KMS-11 (cell line): ENCODE measurements around the gene COL13A1.
A peak's percentile ranks its signal among the peaks of the same experiment; 100 is the strongest.

Source experiments
- H2AFZ ChIP-seq: fragments of 200-600 bp; sonication (generic); 2 replicates; pipeline ENCODE4 v1.6.1; 2016; ENCODE audit warnings: antibody characterized with exemption, mixed run types, low read depth
- H3K27ac ChIP-seq: fragments of 200-600 bp; sonication (generic); 2 replicates; pipeline ENCODE4 v1.6.1; 2016; ENCODE audit warnings: mild to moderate bottlenecking, mixed run types
- H3K27me3 ChIP-seq: fragments of 200-600 bp; sonication (generic); 2 replicates; pipeline ENCODE4 v1.6.1; 2017; ENCODE audit warnings: mild to moderate bottlenecking, low read depth, mixed run types, moderate library complexity; ENCODE audit not compliant: insufficient read depth
- H3K36me3 ChIP-seq: fragments of 200-600 bp; sonication (generic); 2 replicates; pipeline ENCODE4 v1.6.1; 2017; ENCODE audit warnings: mild to moderate bottlenecking, mixed run types; ENCODE audit not compliant: insufficient read depth
- H3K4me1 ChIP-seq: fragments of 200-600 bp; sonication (generic); 2 replicates; pipeline ENCODE4 v1.6.1; 2016; ENCODE audit warnings: mild to moderate bottlenecking, low read depth, mixed run types; ENCODE audit not compliant: poor library complexity, severe bottlenecking
- H3K4me2 ChIP-seq: fragments of 200-600 bp; sonication (generic); 2 replicates; pipeline ENCODE4 v1.7.0; 2016; ENCODE audit warnings: mild to moderate bottlenecking, mixed run types
- H3K4me3 ChIP-seq: fragments of 200-600 bp; sonication (generic); IDR thresholded peaks from 2 replicates; pipeline ENCODE4 v1.6.1; 2017; ENCODE audit warnings: low read depth, low read length, mixed read lengths; ENCODE audit not compliant: insufficient read depth
- H3K79me2 ChIP-seq: fragments of 200-600 bp; sonication (generic); 2 replicates; pipeline ENCODE4 v1.6.1; 2016; ENCODE audit warnings: low read depth, mixed run types; ENCODE audit not compliant: insufficient read depth
- H3K9ac ChIP-seq: fragments of 200-600 bp; sonication (generic); 2 replicates; pipeline ENCODE4 v1.6.1; 2016; ENCODE audit warnings: mild to moderate bottlenecking, mixed run types
- H4K20me1 ChIP-seq: fragments of 200-600 bp; sonication (generic); 2 replicates; pipeline ENCODE4 v1.6.1; 2016; ENCODE audit warnings: mild to moderate bottlenecking, mixed run types; ENCODE audit not compliant: insufficient read depth
- TF ChIP-seq, protein P1 (sequence below): fragments of 200-600 bp; sonication (generic); conservative IDR thresholded peaks from 2 replicates; pipeline ENCODE4 v1.6.1; 2017; ENCODE audit warnings: low read depth, mild to moderate bottlenecking, antibody characterized with exemption, low read length, moderate library complexity, mixed read lengths

The COL13A1 gene

DNA sequence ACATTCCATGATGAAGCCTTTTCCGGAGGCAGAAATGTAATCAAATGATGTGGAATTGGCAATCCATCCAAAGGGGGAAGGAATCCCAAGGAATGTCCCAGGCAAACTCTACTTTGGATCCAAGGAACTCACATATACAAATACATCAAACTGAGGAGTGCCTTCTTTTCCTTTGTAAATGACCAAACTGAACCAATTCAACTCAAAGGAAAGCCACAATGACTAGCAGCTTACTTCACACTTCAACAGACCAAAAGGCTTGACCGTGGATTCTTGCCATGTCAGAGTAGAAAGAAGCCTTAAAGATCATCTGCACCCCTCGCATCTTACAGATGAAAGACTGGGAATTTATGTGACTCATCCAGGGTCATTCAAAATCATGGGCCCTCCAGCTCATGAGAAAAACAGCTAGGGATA, 171.3 kb downstream of the COL13A1 start:
- Histone ChIP-seq H3K9ac (no peak overlapping the region), H3K27me3 (no peaks in the 10 kb centered on the region; the same call in 1 of the 2 replicates), H4K20me1 (no peaks in the 10 kb centered on the region), H3K4me1 (peaks cover 9% of the 10 kb centered on the region), H3K36me3 (no peaks in the 10 kb centered on the region), H2AFZ (no peak overlapping the region), H3K27ac (no peak overlapping the region), H3K4me2 (no peak overlapping the region), H3K4me3 (no peak overlapping the region), H3K79me2 (no peaks in the 10 kb centered on the region)
- TF ChIP-seq, protein P1, sequence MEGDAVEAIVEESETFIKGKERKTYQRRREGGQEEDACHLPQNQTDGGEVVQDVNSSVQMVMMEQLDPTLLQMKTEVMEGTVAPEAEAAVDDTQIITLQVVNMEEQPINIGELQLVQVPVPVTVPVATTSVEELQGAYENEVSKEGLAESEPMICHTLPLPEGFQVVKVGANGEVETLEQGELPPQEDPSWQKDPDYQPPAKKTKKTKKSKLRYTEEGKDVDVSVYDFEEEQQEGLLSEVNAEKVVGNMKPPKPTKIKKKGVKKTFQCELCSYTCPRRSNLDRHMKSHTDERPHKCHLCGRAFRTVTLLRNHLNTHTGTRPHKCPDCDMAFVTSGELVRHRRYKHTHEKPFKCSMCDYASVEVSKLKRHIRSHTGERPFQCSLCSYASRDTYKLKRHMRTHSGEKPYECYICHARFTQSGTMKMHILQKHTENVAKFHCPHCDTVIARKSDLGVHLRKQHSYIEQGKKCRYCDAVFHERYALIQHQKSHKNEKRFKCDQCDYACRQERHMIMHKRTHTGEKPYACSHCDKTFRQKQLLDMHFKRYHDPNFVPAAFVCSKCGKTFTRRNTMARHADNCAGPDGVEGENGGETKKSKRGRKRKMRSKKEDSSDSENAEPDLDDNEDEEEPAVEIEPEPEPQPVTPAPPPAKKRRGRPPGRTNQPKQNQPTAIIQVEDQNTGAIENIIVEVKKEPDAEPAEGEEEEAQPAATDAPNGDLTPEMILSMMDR, result no peak

DNA sequence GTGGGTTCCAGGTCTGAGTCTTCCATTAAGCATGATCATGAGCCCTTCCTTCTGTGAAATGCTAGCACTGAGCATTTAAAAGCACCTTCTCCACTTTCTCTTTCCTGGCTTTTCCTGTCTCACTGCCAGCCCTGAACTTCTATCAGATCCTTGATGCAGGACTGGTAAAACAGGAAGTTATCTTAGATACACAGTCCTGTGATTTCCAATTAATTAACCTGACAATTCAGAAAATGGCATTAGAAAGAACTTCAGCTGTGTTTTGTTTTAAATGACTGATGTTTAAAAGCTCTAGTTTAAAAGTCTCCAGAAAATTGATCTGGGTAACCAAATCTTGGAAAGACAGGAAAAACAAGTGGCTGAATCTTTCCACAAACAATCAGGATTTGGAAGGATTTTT, 172.0 kb downstream of the COL13A1 start:
- H3K9ac ChIP-seq, result no peak overlapping the region
- H2AFZ ChIP-seq, result no peak overlapping the region
- no peaks in the 10 kb centered on the region for H3K36me3 ChIP-seq
- no peak overlapping the region for H3K27ac ChIP-seq
- H3K4me2 ChIP-seq, result no peak overlapping the region
- H4K20me1 ChIP-seq, result no peaks in the 10 kb centered on the region
- no peak overlapping the region for H3K4me3 ChIP-seq
- H3K4me1 ChIP-seq, result peaks cover 9% of the 10 kb centered on the region
- TF ChIP-seq, protein P1, result no peak
- H3K79me2 ChIP-seq, result no peaks in the 10 kb centered on the region
- no peaks in the 10 kb centered on the region; the same call in 1 of the 2 replicates for H3K27me3 ChIP-seq

DNA sequence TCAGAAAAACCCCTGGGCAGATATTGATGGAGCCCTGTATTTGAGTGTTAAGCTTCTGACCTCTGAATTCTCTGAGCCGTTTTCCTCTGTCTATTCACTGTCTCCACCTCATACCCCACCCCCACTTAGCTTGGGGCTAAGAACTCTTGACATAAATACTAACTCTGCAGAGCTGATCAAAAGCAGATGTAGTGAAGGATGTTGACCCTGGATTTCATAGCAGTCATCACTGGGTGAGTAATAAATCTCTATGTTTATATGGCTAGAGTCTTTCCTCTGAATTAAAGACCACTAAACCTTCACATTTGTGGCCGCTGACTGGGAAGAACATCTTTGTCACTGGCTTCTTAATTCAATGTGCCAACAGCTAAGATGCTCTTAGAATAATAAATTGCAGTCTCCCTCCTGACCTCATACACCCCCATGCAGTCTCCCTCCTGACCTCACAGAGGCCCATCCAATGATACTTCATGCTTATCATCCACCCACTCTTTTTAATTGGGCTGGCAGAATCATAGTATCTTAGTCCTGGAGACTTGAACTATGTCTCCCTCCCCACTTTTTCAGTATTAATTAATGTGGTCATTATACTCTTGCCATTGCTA, 172.9 kb downstream of the COL13A1 start:
- H3K79me2 ChIP-seq, result no peaks in the 10 kb centered on the region
- TF ChIP-seq, protein P1, result no peak
- no peaks in the 10 kb centered on the region for H4K20me1 ChIP-seq
- no peak overlapping the region for H3K27ac ChIP-seq
- no peaks in the 10 kb centered on the region; the same call in 1 of the 2 replicates for H3K27me3 ChIP-seq
- H3K4me3 ChIP-seq, result no peak overlapping the region
- no peak overlapping the region for H3K4me2 ChIP-seq
- peaks cover 9% of the 10 kb centered on the region for H3K4me1 ChIP-seq
- no peak overlapping the region for H2AFZ ChIP-seq
- H3K9ac ChIP-seq, result no peak overlapping the region
- H3K36me3 ChIP-seq, result no peaks in the 10 kb centered on the region

DNA sequence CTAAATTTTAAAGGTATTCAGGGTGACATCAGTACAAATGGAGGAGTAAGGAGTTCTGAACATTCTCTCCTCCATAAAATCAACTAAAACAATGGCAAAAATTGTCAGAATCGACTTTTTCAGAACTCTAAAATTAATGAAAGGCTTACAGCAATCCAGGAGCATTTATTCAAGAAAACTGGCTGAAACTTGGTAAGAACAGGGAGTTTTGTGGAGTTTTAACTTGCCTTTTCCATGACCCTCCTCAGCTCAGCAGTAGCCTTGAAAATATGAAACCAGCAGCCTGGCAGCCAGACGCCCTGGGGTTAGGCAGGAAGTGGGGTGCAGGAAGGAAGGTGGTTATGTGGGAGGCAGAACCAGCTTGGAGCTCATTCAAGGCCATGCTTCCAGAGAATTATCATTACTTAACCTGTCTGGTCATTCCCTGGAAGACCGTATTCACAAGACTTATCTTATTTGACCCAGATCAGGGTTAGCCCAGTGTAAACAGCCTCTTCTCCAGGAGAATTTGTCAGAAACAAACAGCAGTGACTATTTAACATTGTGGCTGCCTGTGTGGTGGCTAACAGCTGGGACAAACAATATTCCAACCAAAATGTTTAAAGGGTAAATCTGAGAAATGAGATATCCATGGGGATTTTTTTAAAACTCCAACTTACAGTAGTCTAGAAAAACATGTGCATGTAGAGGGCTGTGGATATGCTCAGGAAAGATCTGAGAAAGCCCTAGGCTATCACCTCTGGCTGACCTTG, 175.3 kb downstream of the COL13A1 start:
- Histone ChIP-seq H3K27ac (no peak overlapping the region), H3K79me2 (no peaks in the 10 kb centered on the region), H4K20me1 (no peaks in the 10 kb centered on the region), H3K36me3 (no peaks in the 10 kb centered on the region), H3K4me3 (no peak overlapping the region), H3K4me1 (peaks cover 9% of the 10 kb centered on the region), H3K9ac (no peak overlapping the region), H3K27me3 (no peaks in the 10 kb centered on the region; the same call in 1 of the 2 replicates), H3K4me2 (no peak overlapping the region), H2AFZ (peak overlapping the region; percentile 30; the same call in 1 of the 2 replicates)
- TF ChIP-seq, protein P1, result no peak
